ENCODE measurements around the gene KDM3A. TPM values are rescaled to one million over a fixed set of nuclear protein-coding genes. Genes with fewer than 3 reads are reported as not detected.

Gene KDM3A
- total RNA-seq, 1 experiment from 2014 or later: 34.2 TPM

DNA sequence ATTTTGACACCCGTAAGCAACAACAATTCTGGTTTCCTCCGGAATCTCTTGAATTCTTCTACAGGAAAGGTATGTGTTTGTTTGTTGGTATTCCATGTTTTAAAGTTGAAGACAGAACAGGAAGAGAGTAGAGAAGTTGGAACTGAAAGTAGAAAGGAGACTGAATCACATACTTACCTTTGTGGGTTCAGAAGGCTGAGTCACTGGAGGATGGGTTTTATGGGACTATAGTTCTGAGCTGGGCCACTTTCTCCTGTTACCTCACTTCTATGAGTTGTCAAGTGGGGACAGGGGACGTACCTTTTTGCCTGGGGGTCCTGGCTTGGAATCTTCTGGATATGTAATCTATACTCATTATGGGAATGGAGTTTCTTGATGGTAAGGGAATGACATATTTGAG lies 40.9 kb downstream of the KDM3A start:
- peaks cover 91% of the 10 kb centered on the region for H3K36me3 Mint-ChIP-seq
- no peak for ATAC-seq

More for the DNA sequence above, 40.9 kb downstream of the KDM3A start:
- ChIA-PET CTCF (no interaction called here), POLR2A (no interaction called here)
- H3K9me3 Mint-ChIP-seq: no peaks in the 10 kb centered on the region
- H3K27ac Mint-ChIP-seq: no peak overlapping the region
- DNase-seq (ENCODE audit: low spot score): no peak
- H3K4me1 Mint-ChIP-seq: peaks cover 22% of the 10 kb centered on the region
- no peak overlapping the region for H3K4me3 Mint-ChIP-seq
- H3K27me3 Mint-ChIP-seq (ENCODE audit: low read depth): no peaks in the 10 kb centered on the region
- no peak for TF ChIP-seq ZNF219 (CRISPR knock-in tag; IDR thresholded peaks at IDR 0.05; ENCODE audit: borderline replicate concordance)
- TF ChIP-seq, protein P1, sequence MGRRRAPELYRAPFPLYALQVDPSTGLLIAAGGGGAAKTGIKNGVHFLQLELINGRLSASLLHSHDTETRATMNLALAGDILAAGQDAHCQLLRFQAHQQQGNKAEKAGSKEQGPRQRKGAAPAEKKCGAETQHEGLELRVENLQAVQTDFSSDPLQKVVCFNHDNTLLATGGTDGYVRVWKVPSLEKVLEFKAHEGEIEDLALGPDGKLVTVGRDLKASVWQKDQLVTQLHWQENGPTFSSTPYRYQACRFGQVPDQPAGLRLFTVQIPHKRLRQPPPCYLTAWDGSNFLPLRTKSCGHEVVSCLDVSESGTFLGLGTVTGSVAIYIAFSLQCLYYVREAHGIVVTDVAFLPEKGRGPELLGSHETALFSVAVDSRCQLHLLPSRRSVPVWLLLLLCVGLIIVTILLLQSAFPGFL (CRISPR knock-in tag; IDR thresholded peaks at IDR 0.05; ENCODE audit: borderline replicate concordance): no peak
- TF ChIP-seq TEAD4 (CRISPR knock-in tag; IDR thresholded peaks at IDR 0.05): no peak
- no peak for TF ChIP-seq GRHL2 (CRISPR knock-in tag; IDR thresholded peaks at IDR 0.05; ENCODE audit: insufficient replicate concordance, severe bottlenecking)
- TF ChIP-seq, protein P2, sequence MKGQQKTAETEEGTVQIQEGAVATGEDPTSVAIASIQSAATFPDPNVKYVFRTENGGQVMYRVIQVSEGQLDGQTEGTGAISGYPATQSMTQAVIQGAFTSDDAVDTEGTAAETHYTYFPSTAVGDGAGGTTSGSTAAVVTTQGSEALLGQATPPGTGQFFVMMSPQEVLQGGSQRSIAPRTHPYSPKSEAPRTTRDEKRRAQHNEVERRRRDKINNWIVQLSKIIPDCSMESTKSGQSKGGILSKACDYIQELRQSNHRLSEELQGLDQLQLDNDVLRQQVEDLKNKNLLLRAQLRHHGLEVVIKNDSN (CRISPR knock-in tag; IDR thresholded peaks at IDR 0.05): no peak
- TF ChIP-seq IRF2 (CRISPR knock-in tag; IDR thresholded peaks at IDR 0.05; ENCODE audit: borderline replicate concordance, low read depth): no peak
- TF ChIP-seq, protein P3, sequence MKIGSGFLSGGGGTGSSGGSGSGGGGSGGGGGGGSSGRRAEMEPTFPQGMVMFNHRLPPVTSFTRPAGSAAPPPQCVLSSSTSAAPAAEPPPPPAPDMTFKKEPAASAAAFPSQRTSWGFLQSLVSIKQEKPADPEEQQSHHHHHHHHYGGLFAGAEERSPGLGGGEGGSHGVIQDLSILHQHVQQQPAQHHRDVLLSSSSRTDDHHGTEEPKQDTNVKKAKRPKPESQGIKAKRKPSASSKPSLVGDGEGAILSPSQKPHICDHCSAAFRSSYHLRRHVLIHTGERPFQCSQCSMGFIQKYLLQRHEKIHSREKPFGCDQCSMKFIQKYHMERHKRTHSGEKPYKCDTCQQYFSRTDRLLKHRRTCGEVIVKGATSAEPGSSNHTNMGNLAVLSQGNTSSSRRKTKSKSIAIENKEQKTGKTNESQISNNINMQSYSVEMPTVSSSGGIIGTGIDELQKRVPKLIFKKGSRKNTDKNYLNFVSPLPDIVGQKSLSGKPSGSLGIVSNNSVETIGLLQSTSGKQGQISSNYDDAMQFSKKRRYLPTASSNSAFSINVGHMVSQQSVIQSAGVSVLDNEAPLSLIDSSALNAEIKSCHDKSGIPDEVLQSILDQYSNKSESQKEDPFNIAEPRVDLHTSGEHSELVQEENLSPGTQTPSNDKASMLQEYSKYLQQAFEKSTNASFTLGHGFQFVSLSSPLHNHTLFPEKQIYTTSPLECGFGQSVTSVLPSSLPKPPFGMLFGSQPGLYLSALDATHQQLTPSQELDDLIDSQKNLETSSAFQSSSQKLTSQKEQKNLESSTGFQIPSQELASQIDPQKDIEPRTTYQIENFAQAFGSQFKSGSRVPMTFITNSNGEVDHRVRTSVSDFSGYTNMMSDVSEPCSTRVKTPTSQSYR (CRISPR knock-in tag; IDR thresholded peaks at IDR 0.05): no peak
- TF ChIP-seq, protein P4, sequence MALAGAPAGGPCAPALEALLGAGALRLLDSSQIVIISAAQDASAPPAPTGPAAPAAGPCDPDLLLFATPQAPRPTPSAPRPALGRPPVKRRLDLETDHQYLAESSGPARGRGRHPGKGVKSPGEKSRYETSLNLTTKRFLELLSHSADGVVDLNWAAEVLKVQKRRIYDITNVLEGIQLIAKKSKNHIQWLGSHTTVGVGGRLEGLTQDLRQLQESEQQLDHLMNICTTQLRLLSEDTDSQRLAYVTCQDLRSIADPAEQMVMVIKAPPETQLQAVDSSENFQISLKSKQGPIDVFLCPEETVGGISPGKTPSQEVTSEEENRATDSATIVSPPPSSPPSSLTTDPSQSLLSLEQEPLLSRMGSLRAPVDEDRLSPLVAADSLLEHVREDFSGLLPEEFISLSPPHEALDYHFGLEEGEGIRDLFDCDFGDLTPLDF (CRISPR knock-in tag; IDR thresholded peaks at IDR 0.05): no peak
- no peak for TF ChIP-seq ZNF416 (CRISPR knock-in tag; IDR thresholded peaks at IDR 0.05)
- TF ChIP-seq, protein P5, sequence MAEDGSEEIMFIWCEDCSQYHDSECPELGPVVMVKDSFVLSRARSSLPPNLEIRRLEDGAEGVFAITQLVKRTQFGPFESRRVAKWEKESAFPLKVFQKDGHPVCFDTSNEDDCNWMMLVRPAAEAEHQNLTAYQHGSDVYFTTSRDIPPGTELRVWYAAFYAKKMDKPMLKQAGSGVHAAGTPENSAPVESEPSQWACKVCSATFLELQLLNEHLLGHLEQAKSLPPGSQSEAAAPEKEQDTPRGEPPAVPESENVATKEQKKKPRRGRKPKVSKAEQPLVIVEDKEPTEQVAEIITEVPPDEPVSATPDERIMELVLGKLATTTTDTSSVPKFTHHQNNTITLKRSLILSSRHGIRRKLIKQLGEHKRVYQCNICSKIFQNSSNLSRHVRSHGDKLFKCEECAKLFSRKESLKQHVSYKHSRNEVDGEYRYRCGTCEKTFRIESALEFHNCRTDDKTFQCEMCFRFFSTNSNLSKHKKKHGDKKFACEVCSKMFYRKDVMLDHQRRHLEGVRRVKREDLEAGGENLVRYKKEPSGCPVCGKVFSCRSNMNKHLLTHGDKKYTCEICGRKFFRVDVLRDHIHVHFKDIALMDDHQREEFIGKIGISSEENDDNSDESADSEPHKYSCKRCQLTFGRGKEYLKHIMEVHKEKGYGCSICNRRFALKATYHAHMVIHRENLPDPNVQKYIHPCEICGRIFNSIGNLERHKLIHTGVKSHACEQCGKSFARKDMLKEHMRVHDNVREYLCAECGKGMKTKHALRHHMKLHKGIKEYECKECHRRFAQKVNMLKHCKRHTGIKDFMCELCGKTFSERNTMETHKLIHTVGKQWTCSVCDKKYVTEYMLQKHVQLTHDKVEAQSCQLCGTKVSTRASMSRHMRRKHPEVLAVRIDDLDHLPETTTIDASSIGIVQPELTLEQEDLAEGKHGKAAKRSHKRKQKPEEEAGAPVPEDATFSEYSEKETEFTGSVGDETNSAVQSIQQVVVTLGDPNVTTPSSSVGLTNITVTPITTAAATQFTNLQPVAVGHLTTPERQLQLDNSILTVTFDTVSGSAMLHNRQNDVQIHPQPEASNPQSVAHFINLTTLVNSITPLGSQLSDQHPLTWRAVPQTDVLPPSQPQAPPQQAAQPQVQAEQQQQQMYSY (CRISPR knock-in tag; IDR thresholded peaks at IDR 0.05): no peak
- no peak for TF ChIP-seq RORB (CRISPR knock-in tag; IDR thresholded peaks at IDR 0.05)
- TF ChIP-seq SP1 (CRISPR knock-in tag; conservative IDR thresholded peaks at IDR 0.05): no peak
- TF ChIP-seq ZNF423 (CRISPR knock-in tag; IDR thresholded peaks at IDR 0.05): no peak
- no peak for TF ChIP-seq JAZF1 (CRISPR knock-in tag; IDR thresholded peaks at IDR 0.05)
- TF ChIP-seq GTF2I (CRISPR knock-in tag; conservative IDR thresholded peaks at IDR 0.05): no peak
- TF ChIP-seq, protein P6, sequence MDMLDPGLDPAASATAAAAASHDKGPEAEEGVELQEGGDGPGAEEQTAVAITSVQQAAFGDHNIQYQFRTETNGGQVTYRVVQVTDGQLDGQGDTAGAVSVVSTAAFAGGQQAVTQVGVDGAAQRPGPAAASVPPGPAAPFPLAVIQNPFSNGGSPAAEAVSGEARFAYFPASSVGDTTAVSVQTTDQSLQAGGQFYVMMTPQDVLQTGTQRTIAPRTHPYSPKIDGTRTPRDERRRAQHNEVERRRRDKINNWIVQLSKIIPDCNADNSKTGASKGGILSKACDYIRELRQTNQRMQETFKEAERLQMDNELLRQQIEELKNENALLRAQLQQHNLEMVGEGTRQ (CRISPR knock-in tag; IDR thresholded peaks at IDR 0.05): no peak
- TF ChIP-seq, protein P7, sequence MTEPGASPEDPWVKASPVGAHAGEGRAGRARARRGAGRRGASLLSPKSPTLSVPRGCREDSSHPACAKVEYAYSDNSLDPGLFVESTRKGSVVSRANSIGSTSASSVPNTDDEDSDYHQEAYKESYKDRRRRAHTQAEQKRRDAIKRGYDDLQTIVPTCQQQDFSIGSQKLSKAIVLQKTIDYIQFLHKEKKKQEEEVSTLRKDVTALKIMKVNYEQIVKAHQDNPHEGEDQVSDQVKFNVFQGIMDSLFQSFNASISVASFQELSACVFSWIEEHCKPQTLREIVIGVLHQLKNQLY (CRISPR knock-in tag; IDR thresholded peaks at IDR 0.05): no peak
- no peak for TF ChIP-seq SMAD4 (CRISPR knock-in tag; IDR thresholded peaks at IDR 0.05)

All from WTC11 (cell line).